HG03432 (cell line): ENCODE measurements around the gene FITM1.

ENCODE experiments used
- ATAC-seq: cut with Tn5 transposase; IDR thresholded peaks from one replicate; pipeline ENCODE4 v1.9.1; 2021; ENCODE audit warnings: mild to moderate bottlenecking, moderate library complexity; ENCODE audit not compliant: unreplicated experiment

The FITM1 gene

DNA sequence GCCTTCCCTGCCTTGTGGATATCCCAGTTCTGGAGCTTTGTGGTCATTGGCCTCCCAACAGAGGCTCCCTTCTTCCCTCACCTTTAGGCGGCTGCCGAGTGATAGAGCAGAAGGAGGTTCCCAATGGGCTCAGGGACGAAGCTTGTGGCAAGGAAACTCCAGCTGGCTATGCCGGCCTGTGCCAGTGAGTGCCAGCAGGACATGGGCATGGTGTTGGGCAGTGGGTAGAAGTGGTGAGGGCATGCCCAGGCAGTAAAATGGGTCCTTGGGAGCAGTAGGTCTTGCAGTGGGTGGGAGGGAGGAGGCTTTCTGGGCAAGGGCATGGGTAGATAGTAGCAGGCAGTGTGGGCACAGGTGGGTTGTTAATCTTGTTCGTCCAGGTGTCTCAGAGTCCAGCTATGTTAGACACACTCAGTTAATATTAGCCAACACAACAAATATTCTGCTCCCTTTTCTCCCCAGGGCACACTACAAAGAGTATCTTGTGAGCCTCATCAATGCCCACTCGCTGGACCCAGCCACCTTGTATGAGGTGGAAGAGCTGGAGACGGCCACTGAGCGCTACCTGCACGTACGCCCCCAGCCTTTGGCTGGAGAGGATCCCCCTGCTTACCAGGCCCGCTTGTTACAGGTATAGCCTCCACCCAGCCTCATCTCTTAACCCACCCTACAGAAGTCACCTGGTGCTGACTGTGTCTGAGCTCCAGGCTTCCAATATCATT is 29.5 kb downstream of the FITM1 start:
- ATAC-seq, result no peak

DNA sequence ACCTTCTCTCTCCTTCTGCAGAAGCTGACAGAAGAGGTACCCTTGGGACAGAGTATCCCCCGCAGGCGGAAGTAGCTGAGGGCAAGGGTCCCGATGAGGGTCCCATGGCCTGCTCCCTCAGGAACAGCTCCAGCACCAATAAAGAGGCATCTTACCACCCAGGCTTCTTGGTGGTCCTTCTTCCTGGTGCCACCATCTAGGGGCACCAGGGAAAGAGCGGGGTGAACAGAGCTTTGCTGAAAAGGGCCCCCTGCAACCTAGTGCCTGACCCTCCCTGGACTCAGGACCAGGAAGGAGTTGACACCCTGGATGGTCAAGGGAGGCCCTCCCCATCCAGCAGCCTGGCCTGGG is 30.0 kb downstream of the FITM1 start:
- ATAC-seq, result no peak

DNA sequence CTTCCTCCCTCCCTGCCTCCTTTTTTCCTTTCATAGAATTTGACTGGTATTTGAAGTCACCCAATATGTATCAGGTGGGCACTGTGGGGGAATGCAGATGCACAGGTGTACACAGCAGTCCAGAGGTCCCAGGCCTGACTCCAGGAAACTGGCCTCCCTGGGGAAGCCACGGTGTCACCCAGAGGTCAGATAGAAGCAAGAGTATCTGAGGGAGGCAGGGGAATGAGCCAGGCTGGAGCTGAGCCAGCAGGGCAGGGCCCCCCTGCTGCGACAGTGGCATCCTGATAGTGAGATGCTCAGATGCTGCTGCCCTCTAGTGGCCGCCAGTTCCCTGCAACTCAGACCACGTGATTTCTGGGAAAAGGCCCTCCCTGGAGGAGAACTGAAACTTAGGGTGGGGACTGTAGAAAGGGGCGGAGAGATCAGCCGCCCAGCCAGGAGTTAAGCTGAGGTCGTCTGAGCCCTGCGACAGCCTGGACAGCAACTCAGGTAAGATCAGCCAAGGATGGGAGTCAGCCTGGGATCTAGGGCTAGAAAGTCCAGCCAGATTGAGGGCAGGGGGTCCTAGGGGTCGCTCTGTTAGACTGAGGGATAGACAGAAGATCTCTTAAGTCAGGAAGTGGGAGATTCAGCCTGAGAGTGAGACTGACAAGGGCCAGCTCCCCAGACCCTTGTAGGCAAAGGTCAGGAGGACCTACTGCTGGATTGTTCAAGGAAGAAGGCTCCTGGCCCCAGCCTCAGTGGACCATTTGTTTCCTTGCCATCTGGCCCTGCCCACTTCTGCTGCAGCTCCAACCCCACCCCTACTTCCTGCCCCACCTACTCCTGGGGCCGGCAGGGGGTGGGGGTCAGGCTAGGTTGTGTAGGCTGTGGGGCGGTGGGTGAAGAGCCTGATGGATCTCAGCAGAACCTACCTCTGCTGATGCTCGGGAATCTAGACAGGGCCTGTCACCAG is 30.7 kb downstream of the FITM1 start, which contains the start of gene IRF9:
Gene IRF9, plus strand, starts transcription at position 416 of the 955 bp plus-strand sequence. CDS start 880 bp downstream, outside the sequence.
- ATAC-seq, result peak; percentile 85

DNA sequence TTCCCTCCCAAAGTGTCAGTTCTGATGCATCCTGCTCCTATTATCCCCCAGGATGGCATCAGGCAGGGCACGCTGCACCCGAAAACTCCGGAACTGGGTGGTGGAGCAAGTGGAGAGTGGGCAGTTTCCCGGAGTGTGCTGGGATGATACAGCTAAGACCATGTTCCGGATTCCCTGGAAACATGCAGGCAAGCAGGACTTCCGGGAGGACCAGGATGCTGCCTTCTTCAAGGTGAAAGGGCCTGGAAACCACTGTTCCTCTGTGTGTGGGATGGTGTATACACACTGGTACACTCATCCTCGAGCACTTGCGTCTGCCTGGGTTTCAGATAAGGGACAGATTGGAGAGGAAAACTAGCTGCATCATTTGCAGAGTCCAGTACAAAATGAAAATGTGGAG is 31.6 kb downstream of the FITM1 start:
- no peak for ATAC-seq

DNA sequence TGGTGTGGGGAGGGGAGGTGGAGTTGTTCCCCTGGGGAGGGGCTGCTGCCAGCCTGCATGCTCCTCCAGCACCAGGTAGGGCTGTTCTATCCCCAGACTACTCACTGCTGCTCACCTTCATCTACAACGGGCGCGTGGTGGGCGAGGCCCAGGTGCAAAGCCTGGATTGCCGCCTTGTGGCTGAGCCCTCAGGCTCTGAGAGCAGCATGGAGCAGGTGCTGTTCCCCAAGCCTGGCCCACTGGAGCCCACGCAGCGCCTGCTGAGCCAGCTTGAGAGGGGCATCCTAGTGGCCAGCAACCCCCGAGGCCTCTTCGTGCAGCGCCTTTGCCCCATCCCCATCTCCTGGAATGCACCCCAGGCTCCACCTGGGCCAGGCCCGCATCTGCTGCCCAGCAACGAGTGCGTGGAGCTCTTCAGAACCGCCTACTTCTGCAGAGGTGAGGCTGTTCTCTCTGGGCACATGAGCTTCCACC is 34.1 kb downstream of the FITM1 start:
- no peak for ATAC-seq

DNA sequence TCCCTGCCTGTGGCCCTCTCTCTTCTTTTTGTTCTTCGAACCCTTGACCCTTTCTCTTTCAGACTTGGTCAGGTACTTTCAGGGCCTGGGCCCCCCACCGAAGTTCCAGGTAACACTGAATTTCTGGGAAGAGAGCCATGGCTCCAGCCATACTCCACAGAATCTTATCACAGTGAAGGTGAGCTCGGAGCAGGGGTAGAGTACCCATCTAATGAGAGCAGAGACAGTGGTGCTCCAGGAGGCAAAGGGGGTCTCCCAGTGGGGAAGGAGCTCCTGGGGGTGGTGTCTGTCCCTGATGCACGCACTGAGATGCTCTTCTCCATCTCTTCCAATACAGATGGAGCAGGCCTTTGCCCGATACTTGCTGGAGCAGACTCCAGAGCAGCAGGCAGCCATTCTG is 35.3 kb downstream of the FITM1 start:
- no peak for ATAC-seq

DNA sequence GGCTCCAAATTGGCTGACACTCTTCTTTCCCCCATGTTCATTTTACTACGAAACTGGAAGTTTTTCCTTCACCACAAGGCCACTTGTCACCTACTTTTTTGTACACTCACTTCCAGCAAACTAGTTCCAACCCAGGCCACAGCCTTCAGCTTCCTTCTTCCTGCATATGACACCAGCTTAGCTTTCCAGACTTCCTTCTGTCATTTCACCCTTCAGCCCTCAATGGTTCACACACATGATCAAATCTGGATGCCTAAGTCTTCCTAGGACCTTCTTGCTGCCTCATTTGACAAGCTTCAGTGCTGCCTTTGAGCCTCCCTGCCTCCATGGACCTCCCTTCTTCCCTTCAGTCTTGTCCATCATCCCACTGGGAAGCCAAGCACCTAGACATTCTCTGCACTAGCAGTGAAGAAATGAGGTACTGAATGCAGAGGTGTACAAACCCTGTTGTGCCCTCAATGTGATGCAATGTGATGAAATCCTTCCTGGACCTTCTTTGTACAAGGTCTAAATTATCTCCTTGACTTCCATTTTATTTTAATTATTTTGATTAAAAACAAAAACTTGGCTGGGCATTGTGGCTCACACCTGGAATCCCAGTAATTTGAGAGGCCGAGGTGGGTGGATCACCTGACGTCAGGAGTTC is 37.1 kb downstream of the FITM1 start:
- no peak for ATAC-seq

DNA sequence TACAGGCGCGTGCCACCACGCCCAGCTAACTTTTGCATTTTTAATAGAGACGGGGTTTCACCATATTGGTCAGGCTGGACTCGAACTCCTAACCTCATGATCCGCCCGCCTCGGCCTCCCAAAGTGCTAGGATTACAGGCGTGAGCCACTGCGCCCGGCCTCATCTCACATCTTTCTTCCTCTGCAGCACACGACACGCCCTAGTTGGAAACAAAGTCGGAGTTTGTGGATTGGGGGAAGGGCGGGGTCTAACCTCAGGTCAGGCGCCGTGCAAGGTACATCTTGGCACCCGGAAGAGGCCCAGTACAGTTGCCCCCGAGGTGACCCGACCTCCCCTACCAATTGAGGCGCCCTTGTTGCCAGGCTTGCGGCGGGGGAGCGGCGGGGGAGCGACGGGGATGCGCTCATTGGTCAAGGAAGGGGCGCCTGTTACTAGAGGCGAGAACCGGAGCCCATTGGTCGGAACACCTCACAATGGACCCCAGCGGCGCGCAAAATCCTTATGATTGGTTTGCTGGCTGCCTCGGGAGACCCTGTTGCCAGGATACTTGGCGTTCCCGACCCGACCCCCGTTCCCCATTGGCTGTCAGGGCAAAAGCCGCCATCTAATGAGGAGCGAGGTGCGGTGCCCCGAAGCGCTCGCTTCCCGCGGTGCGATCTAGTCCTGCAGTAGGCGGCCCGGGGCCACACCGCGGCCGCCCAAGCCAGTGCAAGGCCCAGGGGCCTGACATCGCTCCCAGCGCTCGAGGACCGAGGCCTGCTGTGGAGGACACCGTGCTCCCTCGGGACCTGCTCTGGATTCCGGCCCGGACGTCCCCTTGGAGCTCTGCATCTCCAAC is 41.2 kb downstream of the FITM1 start, which contains the start of gene REC8:
Gene REC8, plus strand, starts transcription at position 659 of the 839 bp plus-strand sequence. CDS start 473 bp downstream, outside the sequence.
- ATAC-seq, result peak; percentile 91

DNA sequence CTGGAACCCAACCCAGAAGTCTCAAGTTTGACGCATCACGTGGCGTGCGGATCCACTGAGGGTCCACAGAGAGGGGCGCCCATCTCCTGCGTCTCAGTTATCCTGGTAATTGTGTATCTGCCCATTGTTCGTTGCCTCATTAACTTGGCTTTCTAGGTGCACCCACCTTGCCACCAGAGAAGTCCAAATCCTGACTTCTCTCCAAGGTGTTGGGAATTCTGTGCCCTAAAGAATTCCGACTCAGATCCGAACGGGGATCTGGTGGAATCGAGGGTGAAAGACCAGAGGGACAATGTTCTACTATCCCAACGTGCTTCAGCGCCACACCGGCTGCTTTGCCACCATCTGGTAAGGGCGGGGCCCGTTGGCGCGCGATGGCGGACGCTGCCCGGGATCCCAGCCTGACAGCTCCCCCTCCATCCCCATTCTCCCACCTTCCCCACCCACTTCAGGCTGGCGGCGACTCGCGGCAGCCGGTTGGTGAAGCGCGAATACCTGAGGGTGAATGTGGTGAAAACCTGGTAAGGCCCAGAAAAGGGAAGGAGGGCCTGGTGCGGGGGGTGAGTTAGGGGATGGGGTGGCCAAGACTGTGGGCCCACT is 41.9 kb downstream of the FITM1 start:
- no peak for ATAC-seq

DNA sequence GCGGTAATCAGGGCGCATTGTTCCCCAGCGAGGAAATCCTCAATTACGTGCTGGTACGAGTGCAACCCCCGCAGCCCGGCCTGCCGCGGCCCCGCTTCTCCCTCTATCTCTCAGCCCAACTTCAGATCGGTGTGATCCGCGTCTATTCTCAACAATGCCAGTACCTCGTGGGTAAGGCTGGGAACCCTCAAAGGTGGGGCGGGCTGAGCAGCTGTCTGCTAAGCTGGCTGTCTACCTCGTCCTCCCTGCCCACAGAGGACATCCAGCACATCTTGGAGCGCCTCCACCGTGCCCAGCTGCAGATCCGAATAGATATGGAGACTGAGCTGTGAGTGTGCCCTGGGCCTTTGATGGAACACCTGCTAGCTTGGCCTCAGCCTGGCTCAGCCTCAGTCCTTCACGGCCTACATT is 42.4 kb downstream of the FITM1 start:
- no peak for ATAC-seq

DNA sequence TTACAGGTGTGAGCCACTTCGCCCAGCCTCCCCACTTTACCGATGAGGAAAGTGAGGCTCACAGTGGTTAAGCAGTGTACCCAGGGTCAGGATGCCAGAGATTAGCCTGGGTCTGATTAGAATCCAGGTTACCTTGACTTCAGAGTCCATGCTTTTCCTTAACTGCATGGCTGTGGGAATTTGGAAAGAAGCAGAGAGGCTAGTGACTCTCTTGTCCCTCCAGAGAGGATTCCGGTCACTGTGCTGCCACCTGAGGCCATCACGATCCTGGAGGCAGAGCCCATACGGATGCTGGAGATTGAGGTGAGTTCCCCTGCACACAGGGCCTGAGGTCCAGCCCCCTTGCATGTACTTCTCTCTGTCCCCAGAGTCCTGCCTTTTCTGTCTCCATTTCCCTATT is 46.1 kb downstream of the FITM1 start:
- no peak for ATAC-seq

DNA sequence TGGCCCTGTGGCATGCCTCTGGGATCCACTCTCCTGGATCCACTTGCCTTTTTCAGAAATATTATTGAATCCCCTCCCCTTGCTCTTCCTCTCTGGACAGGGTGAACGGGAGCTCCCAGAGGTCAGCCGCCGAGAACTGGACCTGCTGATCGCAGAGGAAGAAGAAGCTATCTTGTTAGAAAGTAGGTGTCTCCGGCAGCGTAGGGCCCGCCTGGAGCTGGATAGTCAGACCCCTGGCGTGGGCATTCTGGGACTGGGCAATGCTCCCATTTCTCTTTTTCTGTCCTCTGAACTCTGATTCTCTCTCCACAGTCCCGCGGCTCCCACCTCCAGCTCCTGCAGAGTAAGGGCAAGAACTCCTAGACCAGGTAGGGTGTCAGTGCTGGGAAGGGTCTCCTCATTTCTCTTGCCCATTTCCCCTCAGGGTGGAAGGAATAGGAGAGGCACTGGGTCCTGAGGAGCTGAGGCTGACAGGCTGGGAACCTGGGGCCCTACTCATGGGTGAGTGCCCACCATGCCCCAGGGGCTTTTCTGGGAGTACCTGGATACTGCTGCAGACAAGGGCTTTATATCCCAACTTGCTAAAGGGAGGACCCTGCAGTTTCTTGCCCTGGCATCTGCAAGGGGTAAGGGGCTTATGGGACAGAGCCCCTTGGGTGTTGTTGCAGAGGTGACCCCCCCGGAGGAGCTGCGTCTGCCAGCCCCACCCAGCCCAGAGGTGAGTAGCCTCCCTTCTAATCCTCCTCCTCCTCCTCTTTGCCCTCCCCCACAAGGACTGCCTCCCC is 46.8 kb downstream of the FITM1 start:
- ATAC-seq, result no peak

DNA sequence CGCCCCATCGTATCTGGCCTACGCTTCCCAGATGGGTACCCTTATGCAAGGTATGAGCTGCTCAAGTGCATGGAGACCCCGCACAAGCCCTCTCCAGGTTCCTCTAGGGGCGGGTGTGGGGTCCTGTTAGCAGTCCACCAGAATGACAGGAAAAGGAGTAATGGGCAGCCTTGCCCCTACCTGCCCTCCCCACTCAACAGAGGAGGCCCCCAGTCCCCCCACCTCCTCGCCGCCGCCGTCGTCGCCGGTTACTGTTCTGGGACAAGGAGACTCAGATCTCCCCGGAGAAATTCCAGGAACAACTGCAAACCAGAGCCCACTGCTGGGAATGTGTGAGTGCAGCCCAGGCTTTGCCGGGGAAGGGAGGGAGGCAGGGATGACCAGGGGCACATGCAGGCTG is 47.4 kb downstream of the FITM1 start:
- ATAC-seq, result no peak

DNA sequence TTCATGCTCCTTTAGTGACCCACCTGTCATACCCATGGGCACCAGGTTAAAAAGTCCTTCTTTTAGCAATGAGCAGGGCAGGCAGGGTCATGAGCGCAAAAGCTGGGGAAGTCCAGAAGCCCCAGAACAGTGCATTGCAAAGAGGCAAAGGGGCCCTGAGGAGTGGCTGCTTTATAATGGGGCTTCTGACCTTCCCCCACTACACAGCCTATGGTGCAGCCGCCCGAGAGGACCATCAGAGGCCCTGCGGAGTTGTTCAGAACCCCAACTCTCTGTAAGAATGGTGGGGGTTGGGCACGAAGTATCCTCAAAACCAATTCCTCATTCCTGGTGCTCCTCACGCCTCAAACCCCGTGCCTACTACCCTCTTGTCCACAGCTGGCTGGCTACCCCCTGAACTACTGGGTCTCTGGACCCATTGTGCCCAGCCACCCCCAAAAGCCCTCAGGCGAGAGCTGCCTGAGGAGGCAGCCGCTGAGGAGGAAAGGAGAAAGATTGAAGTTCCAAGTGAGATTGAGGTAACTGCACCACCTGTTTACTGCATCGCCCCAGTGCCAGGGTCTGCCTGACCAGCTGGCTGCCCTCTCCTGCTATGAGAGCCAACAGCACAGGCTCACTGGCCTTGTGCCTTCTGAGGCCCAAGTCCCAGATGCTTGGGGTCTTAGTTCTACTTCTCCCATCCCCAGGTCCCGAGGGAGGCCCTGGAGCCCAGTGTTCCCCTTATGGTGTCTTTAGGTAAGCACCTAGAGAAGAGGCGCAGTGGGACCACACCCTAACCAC is 48.1 kb downstream of the FITM1 start:
- ATAC-seq, result no peak

DNA sequence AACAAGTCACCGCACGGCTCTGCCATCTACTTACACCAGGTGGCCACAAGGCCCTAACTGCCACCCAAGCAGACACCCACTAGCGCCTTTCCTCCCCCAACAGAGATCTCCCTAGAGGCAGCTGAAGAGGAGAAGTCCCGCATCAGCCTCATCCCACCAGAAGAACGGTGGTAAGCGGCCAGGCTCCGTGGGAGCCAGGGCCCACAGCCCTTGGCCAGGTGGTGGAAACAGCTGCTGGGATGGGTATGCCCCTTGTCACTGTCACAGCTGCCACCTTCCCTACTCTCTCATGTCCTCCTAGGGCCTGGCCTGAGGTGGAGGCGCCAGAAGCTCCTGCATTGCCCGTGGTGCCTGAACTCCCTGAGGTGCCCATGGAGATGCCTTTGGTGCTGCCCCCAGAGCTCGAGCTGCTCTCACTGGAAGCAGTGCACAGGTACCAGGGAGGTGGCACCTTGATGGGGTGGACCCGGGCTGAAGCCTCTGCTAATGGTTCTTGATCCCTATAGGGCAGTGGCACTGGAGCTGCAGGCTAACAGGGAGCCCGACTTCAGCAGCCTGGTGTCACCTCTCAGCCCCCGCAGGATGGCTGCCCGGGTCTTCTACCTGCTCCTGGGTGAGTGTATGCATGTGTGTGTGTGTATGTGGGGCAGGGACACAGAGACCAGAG is 49.0 kb downstream of the FITM1 start:
- no peak for ATAC-seq

DNA sequence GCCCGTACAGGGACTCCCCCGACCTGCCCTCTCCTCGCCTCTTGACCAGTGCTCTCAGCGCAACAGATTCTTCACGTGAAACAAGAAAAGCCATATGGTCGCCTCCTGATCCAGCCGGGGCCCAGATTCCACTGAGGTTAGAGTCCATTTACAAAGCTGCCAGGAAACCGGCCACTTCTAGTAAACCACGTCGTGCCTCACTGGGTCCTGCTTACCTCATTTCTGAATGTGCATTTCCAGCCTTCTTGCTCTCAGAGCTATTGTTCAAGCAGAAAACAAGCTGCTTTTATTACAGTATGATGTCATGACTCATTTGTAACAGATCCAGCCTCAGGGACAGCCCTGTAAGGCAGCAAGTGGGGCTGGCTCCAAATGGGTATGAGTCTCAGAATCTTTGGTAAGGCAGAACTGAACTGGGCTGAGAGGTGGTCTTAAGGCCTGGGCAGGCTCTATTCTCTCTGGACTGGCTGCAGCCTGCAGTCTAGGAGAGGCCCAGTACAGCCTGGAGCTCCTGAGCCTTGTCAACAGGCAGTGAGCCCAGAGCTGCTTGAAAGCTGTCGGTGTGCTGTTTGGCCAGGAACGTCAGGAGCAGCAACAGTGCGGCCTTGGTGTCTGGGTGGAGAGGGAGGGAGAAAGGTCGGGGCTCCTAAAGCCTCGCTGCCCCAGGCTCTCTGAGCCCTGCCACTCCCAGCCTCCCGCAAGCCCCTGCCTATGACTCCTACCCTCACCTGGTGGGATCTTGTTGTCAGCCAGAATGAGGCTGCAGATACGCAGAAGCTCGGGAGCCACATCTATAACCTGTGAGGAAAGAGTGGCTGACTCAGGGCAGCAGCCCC is 49.7 kb downstream of the FITM1 start:
- ATAC-seq, result no peak
